ENCODE results near the gene NOP16. TPM values are rescaled to one million over a fixed set of nuclear protein-coding genes. Genes with fewer than 3 reads are reported as not detected.

The NOP16 gene
- total and polyA plus RNA-seq, 2 of the 13 experiments (the other 11 are each of a cell fraction or from before 2014, with no cell fraction given): 43.3 to 48.4 TPM

- TF ChIP-seq KAT8 (CRISPR knock-in tag; IDR thresholded peaks at IDR 0.05) (peak; percentile 88), RAD21 (CRISPR knock-in tag; IDR thresholded peaks at IDR 0.05) (peak; percentile 71), BHLHE40 (IDR thresholded peaks at IDR 0.05; ENCODE audit: low read length) (0 out of 2 replicates have a peak, but pooled peaks have one; percentile 24), ZBTB10 (CRISPR knock-in tag; IDR thresholded peaks at IDR 0.05; ENCODE audit: borderline replicate concordance) (peak; percentile 75; the same call in 1 of the 2 replicates), DR1 (CRISPR knock-in tag; IDR thresholded peaks at IDR 0.05) (peak; percentile 98), ZNF547 (CRISPR knock-in tag; IDR thresholded peaks at IDR 0.05) (peak; percentile 81), YY1 (IDR thresholded peaks at IDR 0.05; ENCODE audit: insufficient read depth, insufficient replicate concordance, low read depth, low read length) (peak; percentile 49), ZBTB44 (CRISPR knock-in tag; IDR thresholded peaks at IDR 0.05) (peak; percentile 60; the same call in 1 of the 2 replicates), TCF7L2 (IDR thresholded peaks at IDR 0.05; ENCODE audit: low read depth, low read length) (no peak), MIXL1 (CRISPR knock-in tag; IDR thresholded peaks at IDR 0.05) (peak; percentile 20; the same call in 1 of the 2 replicates), ZBTB7B (CRISPR knock-in tag; IDR thresholded peaks at IDR 0.05) (peak; percentile 84), IKZF5 (CRISPR knock-in tag; IDR thresholded peaks at IDR 0.05) (peak; percentile 66; the same call in 1 of the 2 replicates), ZFP91 (CRISPR knock-in tag; IDR thresholded peaks at IDR 0.05; ENCODE audit: borderline replicate concordance) (peak; percentile 92), CAMTA2 (CRISPR knock-in tag; IDR thresholded peaks at IDR 0.05; ENCODE audit: borderline replicate concordance) (0 out of 2 replicates have a peak, but pooled peaks have one; percentile 15), TSC22D2 (CRISPR knock-in tag; IDR thresholded peaks at IDR 0.05; ENCODE audit: borderline replicate concordance) (peak; percentile 69; the same call in 1 of the 2 replicates), ZBTB4 (CRISPR knock-in tag; IDR thresholded peaks at IDR 0.05; ENCODE audit: borderline replicate concordance) (peak; percentile 87; the same call in 1 of the 2 replicates), SMARCC2 (IDR thresholded peaks at IDR 0.05) (no peak), MZF1 (CRISPR knock-in tag; IDR thresholded peaks at IDR 0.05; ENCODE audit: borderline replicate concordance) (no peak)
Observed at GRCh38 chr5:176361437-176362232, 26.8 kb downstream of the NOP16 start, which contains the start of gene KIAA1191 (continued).
